WTC11 (cell line): ENCODE measurements around the gene ZBED5.

Experiments used
- ATF1 ChIP-seq: sonication (generic); formaldehyde crosslinking; IDR thresholded peaks from 2 replicates; pipeline ENCODE4 v1.8.1; 2023; ENCODE audit warnings: mild to moderate bottlenecking, moderate library complexity, missing genetic modification reagents
- E2F1 ChIP-seq: sonication (generic); formaldehyde crosslinking; IDR thresholded peaks from 2 replicates; pipeline ENCODE4 v1.8.0; 2022; ENCODE audit warnings: mild to moderate bottlenecking, missing genetic modification reagents
- MYBL2 ChIP-seq: sonication (generic); formaldehyde crosslinking; IDR thresholded peaks from 2 replicates; pipeline ENCODE4 v1.8.1; 2023; ENCODE audit warnings: mild to moderate bottlenecking, moderate library complexity, missing genetic modification reagents
- TEAD1 ChIP-seq: sonication (generic); formaldehyde crosslinking; IDR thresholded peaks from 2 replicates; pipeline ENCODE4 v1.8.0; 2022; ENCODE audit warnings: mild to moderate bottlenecking, missing genetic modification reagents
- TF ChIP-seq, protein P1 (sequence below): fragments of 200-600 bp; IDR thresholded peaks from 2 replicates; pipeline ENCODE4 v1.8.0; 2022; ENCODE audit warnings: antibody characterized with exemption

DNA sequence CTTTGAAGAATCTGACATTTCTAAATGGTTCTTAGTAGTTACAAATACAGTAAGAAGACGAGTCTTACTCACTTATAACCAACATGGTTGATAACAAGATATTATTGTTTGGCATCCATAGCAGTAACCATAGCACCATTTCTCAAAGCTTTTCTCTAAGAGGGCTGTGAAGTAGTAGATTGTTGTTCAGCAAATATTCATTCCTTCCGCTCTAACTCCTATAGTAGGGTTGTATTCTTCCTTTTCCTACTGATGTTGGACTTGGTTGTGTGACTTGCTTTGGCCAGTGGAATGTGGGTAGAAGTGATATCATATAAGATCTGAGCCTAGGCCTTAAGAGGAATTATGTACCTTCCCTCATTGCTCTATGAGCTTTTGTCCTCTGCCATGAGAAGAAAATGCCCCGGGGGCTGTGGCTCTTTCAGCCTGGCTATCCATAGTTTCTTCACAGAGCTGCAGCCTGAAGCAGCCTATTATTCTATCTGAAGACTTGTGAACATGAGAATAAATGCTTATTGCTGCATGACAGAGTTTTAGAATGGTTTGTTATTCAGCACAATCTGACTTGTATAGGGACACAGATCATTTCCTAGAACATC, 28.9 kb upstream of the ZBED5 start:
- TF ChIP-seq TEAD1 (CRISPR knock-in tag) (no peak), MYBL2 (CRISPR knock-in tag) (no peak), ATF1 (CRISPR knock-in tag) (no peak), E2F1 (CRISPR knock-in tag) (no peak)
- TF ChIP-seq, protein P1, sequence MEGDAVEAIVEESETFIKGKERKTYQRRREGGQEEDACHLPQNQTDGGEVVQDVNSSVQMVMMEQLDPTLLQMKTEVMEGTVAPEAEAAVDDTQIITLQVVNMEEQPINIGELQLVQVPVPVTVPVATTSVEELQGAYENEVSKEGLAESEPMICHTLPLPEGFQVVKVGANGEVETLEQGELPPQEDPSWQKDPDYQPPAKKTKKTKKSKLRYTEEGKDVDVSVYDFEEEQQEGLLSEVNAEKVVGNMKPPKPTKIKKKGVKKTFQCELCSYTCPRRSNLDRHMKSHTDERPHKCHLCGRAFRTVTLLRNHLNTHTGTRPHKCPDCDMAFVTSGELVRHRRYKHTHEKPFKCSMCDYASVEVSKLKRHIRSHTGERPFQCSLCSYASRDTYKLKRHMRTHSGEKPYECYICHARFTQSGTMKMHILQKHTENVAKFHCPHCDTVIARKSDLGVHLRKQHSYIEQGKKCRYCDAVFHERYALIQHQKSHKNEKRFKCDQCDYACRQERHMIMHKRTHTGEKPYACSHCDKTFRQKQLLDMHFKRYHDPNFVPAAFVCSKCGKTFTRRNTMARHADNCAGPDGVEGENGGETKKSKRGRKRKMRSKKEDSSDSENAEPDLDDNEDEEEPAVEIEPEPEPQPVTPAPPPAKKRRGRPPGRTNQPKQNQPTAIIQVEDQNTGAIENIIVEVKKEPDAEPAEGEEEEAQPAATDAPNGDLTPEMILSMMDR, result no peak
